Panc1 (cell line): ENCODE results near the gene SNX13. TPM values are rescaled to one million over a fixed set of nuclear protein-coding genes. Genes with fewer than 3 reads are reported as not detected.

Experiments used
- ATAC-seq: fragments of 200-7000 bp; cut with Tn5 transposase; 2 replicates; pipeline ENCODE4 v1.9.1; 2020; ENCODE audit warnings: mild to moderate bottlenecking, moderate library complexity
- BruUV-seq: library from RNA; stranded (reverse); fragments of 400-500 nt; replicated peaks from 2 replicates; lab custom pipeline; 2021; lab: Mats Ljungman, UMichigan
- CTCF ChIA-PET: fragments of 300-600 bp; sonication (Branson Sonifier 250); formaldehyde crosslinking; loops from one replicate; lab custom pipeline; 2022; ENCODE audit warnings: antibody characterized with exemption; lab: Charles Lee
- POLR2A ChIA-PET: fragments of 300-600 bp; sonication (Branson Sonifier 250); formaldehyde crosslinking; loops from one replicate; lab custom pipeline; 2022; ENCODE audit warnings: antibody characterized with exemption; lab: Charles Lee
- DNase-seq: peaks from one replicate; pipeline ENCODE4 v3.0.0-alpha.2; 2010; ENCODE audit warnings: low read depth, low spot score
- H3K27ac ChIP-seq: 2 replicates; pipeline ENCODE4 v1.5.1; 2011; ENCODE audit warnings: mild to moderate bottlenecking, low read length, inconsistent platforms
- H3K27me3 ChIP-seq: fragments of 200-500 bp; sonication (Bioruptor generic); 2 replicates; pipeline ENCODE4 v1.6.0; 2014; ENCODE audit warnings: low read length, inconsistent platforms; ENCODE audit not compliant: control insufficient read depth, insufficient read depth
- H3K36me3 ChIP-seq: fragments of 200-500 bp; sonication (Bioruptor generic); 2 replicates; pipeline ENCODE4 v1.5.1; 2014; ENCODE audit warnings: inconsistent platforms, mild to moderate bottlenecking, low read length, moderate library complexity; ENCODE audit not compliant: control insufficient read depth, insufficient read depth
- H3K4me1 ChIP-seq: 2 replicates; pipeline ENCODE4 v1.5.1; 2011; ENCODE audit warnings: inconsistent platforms, mild to moderate bottlenecking, low read length, moderate library complexity; ENCODE audit not compliant: control insufficient read depth, insufficient read depth
- H3K4me3 ChIP-seq, 2 experiments: 2 replicates each; pipeline ENCODE4 v1.5.1; 2011 to 2012; ENCODE audit warnings: low read depth in 2 of 2, low read length in 2 of 2, mild to moderate bottlenecking in 2 of 2, inconsistent platforms in 1 of 2, moderate library complexity in 1 of 2
- H3K9me3 ChIP-seq: fragments of 200-500 bp; sonication (Bioruptor generic); 2 replicates; pipeline ENCODE4 v1.5.1; 2014; ENCODE audit warnings: low read depth, mild to moderate bottlenecking, inconsistent platforms, low read length, moderate library complexity; ENCODE audit not compliant: control insufficient read depth, insufficient read depth
- CTCF ChIP-seq: fragments of 450-650 bp; IDR thresholded peaks from 2 replicates; pipeline ENCODE4 v1.5.1; 2017; ENCODE audit warnings: mild to moderate bottlenecking
- POLR2AphosphoS5 ChIP-seq: IDR thresholded peaks from 2 replicates; pipeline ENCODE4 v1.6.1; 2012; ENCODE audit warnings: mild to moderate bottlenecking, low read depth, low read length, moderate library complexity
- REST ChIP-seq, 2 experiments: IDR thresholded peaks; 2 replicates each; pipeline ENCODE4 v1.6.1; 2011 to 2012; ENCODE audit warnings: low read depth in 2 of 2, control low read depth in 1 of 2, low read length in 1 of 2, mild to moderate bottlenecking in 1 of 2, moderate library complexity in 1 of 2; ENCODE audit not compliant: insufficient read depth in 1 of 2
- SIN3A ChIP-seq: IDR thresholded peaks from 2 replicates; pipeline ENCODE4 v1.6.1; 2012; ENCODE audit warnings: low read depth, mild to moderate bottlenecking, low read length, moderate library complexity, borderline replicate concordance; ENCODE audit not compliant: insufficient read depth
- TCF7L2 ChIP-seq: IDR thresholded peaks from 2 replicates; pipeline ENCODE4 v1.6.1; 2011; ENCODE audit warnings: mild to moderate bottlenecking, low read depth, low read length, inconsistent platforms
- in situ Hi-C: cut with HindIII; loops from 2 replicates; pipeline ENCODE4 v1.10.0; 2016; ENCODE audit warnings: low sequenced_read_pairs, low pct_unique_long_range_greater_than_20kb
- intact Hi-C: fragments of 100-400 bp; cut with micrococcal nuclease; formaldehyde crosslinking; loops from one replicate; pipeline ENCODE4 v1.10.0; 2022; ENCODE audit not compliant: unreplicated experiment
- total RNA-seq: library from RNA; stranded (reverse); gene quantifications from one replicate; pipeline ENCODE4 v1.2.1, GENCODE V29; 2021; ENCODE audit not compliant: unreplicated experiment

SNX13 gene
- total RNA-seq, 1 experiment from 2014 or later, result 53.3 TPM

- TF ChIP-seq CTCF, result no peak
- no peak for TF ChIP-seq POLR2AphosphoS5
- no peak for TF ChIP-seq SIN3A
- no peak for TF ChIP-seq TCF7L2
- TF ChIP-seq REST (IDR thresholded peaks at IDR 0.05; ENCODE audit: insufficient read depth in 1 of 2, low read depth in 2 of 2, low read length in 1 of 2), result no peak
- no peak overlapping the region for H3K27ac ChIP-seq
- ChIA-PET CTCF (no interaction called here), POLR2A (no interaction called here)
- no peaks in the 10 kb centered on the region for H3K36me3 ChIP-seq
- no peak for ATAC-seq
- in situ Hi-C loops, result no loop called here
- H3K4me3 ChIP-seq, result no peak overlapping the region
- no peaks in the 10 kb centered on the region; the same call in 1 of the 2 replicates for H3K9me3 ChIP-seq
- no peaks in the 10 kb centered on the region for H3K27me3 ChIP-seq
- intact Hi-C loops, result no loop called here
- H3K4me1 ChIP-seq, result no peaks in the 10 kb centered on the region
- BruUV-seq, result no TSS peak
- no peak for DNase-seq
These were observed 182.3 kb downstream of the SNX13 start for GRCh38 chr7:17758008-17758407.

GRCh38 chr7:17746020-17746530 is 194.2 kb downstream of the SNX13 start:
- TF ChIP-seq CTCF (no peak), REST (IDR thresholded peaks at IDR 0.05; ENCODE audit: insufficient read depth in 1 of 2, low read depth in 2 of 2, low read length in 1 of 2) (no peak), SIN3A (no peak), POLR2AphosphoS5 (no peak), TCF7L2 (no peak)
- H3K27me3 ChIP-seq, result no peaks in the 10 kb centered on the region; the same call in 1 of the 2 replicates
- no peak overlapping the region for H3K4me3 ChIP-seq
- ATAC-seq (no peak), DNase-seq (no peak)
- no peaks in the 10 kb centered on the region for H3K36me3 ChIP-seq
- CTCF ChIA-PET, result no interaction called here
- POLR2A ChIA-PET, result no interaction called here
- in situ Hi-C loops (no loop called here), intact Hi-C loops (no loop called here)
- no peaks in the 10 kb centered on the region for H3K4me1 ChIP-seq
- no peak overlapping the region for H3K27ac ChIP-seq
- H3K9me3 ChIP-seq, result no peaks in the 10 kb centered on the region
- BruUV-seq, result no TSS peak
